Cardiac fibroblast (primary cell): ENCODE data around the gene HOXD12.

Experiments used
- DNase-seq, 2 donors: peaks; one replicate each; pipeline versions ENCODE4 v3.0.0 to v3.0.0-alpha.2; 2010; ENCODE audit warnings: low read depth in 2 of 2
- H3K4me3 ChIP-seq, 2 donors: replicated peaks in 1 of 2; 1 replicate in 1 of 2; 2 replicates in 1 of 2; pipeline ENCODE4 v1.5.1; 2011; ENCODE audit warnings: low read depth in 2 of 2, low read length in 2 of 2, mild to moderate bottlenecking in 2 of 2, moderate library complexity in 1 of 2
- TF ChIP-seq, protein P1 (sequence below): IDR thresholded peaks from one replicate; pipeline ENCODE4 v1.5.1; 2011; ENCODE audit warnings: low read depth, mild to moderate bottlenecking, low read length, inconsistent platforms

The HOXD12 gene

DNA sequence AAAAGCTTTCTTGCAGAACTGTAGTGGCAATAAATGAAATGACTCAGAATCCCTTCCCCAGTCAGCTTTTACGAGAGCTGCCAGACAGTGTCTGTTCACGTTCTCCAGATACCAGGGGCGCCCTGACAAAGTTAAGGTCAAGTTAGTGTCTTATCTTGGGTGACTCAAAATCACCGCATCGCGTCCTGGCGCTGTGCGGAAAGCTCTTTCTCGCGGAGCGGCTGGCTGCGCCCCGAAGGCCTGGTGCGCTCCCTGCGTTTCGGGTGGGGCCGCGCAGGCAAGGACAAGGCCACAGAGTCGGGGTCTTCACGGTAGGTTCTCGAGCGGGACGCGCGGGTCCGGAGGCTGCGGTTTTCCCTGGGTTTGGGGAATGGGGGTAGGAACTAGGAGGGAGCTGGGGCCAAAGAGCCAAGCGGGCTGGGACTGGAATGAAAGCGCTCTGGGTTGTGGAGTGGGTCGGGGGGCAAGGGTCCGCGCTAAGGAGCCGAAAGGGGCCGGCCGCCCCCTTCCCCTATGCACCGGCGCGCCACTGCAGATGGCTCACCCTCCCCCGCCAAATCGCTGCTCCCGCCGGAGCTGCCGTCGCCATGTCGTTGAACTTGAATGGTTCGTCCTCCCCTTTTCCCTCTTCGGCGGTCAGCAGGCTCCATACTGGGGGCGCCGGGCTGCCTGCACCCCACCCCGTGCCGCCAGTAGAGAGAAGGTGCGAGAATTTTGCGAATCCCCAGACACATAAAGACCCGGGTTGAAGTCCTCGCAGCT lies 4.9 kb downstream of the HOXD12 start:
- no peak for DNase-seq
- H3K4me3 ChIP-seq = no peak overlapping the region
- TF ChIP-seq, protein P1, sequence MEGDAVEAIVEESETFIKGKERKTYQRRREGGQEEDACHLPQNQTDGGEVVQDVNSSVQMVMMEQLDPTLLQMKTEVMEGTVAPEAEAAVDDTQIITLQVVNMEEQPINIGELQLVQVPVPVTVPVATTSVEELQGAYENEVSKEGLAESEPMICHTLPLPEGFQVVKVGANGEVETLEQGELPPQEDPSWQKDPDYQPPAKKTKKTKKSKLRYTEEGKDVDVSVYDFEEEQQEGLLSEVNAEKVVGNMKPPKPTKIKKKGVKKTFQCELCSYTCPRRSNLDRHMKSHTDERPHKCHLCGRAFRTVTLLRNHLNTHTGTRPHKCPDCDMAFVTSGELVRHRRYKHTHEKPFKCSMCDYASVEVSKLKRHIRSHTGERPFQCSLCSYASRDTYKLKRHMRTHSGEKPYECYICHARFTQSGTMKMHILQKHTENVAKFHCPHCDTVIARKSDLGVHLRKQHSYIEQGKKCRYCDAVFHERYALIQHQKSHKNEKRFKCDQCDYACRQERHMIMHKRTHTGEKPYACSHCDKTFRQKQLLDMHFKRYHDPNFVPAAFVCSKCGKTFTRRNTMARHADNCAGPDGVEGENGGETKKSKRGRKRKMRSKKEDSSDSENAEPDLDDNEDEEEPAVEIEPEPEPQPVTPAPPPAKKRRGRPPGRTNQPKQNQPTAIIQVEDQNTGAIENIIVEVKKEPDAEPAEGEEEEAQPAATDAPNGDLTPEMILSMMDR = no peak

DNA sequence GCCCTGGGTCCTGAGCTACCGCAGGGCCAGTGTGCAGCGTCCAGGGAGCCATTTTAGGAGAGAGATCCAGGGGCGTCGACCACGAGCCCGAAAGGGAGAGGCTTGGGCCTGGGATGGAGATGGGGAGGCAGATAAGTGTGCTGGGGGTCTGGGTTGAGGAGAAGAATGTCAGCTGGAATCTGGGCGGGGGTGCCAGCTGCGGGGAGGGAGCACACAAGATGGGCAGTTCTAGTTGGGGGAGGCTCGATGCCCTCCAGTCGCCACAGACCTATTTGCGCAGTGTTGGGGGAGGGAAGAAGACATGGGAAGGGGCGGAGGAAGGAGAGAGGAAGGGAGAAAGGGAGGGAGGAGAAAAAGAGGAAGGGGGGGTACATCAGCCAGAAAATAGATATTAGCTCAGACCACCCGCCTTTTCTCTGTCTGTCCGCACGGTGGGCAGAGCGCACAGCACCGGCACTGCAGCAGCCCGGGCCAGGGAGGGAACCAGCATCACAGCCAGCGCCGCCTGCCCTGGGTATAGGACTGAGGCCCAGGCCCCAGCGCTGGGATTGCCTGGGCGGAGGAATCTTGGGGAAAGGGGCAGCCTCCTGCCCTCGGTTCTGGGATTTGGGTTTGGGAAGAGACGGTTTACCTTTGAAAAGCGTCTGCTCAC lies 5.6 kb downstream of the HOXD12 start:
- H3K4me3 ChIP-seq = no peak overlapping the region
- no peak for DNase-seq
- TF ChIP-seq, protein P1 = no peak

DNA sequence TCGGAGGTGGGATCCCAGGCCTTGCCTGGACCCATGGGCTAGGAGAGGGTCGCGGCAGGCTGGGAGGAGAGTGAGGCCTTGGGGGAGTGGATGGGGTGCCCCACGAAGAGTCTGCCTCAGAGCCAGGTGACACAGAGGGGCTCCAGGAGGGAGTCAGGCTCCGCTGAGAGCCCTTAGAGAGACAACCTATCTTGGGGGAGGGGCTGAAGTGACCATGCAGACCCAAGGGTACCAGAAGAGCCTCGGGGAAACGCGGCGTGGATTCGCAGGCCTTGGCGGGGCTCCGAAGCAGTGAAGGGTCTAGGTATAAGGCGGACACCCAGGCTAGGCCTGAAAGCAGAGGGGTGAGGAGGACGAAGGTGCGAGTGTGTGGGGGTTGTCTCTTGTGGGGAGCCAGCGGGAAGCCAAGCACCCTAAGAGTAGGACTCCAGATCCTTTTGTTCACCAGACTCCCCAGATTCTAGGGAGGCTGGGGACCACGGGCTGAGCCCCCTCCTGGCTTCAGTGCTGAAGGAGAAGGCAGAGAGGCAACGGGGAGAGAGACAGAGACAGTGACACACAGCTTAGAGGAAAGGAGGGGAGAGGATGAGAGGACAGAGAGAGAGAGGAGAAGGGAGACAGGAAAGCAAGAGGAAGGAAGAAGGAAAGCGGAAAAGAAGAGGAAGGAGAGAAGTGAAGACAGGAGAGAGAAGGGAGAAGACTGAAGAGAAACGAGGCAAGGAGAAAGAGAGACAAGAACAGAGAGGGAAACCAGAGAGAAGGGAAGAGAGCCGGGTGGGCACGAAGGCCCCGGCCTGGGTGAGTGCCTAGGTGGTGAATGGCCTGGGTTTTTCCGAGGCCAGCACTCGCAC lies 6.4 kb downstream of the HOXD12 start:
- no peak for DNase-seq
- no peak overlapping the region for H3K4me3 ChIP-seq
- TF ChIP-seq, protein P1 = no peak

- no peak within 1 kb of the TSS for H3K4me3 ChIP-seq
- peak in 1 of 2 donors; percentile 24 for DNase-seq
- TF ChIP-seq, protein P1 = no peak
Measured at GRCh38 chr2:176106581-176107539, 7.3 kb downstream of the HOXD12 start, which contains the start of gene HOXD11. Gene HOXD11, plus strand, starts transcription at chr2:176107280. Its CDS starts 76 bp downstream, at chr2:176107356.

GRCh38 chr2:176107731-176108181 lies 8.2 kb downstream of the HOXD12 start:
- no peak overlapping the region for H3K4me3 ChIP-seq
- no peak for DNase-seq
- TF ChIP-seq, protein P1 = no peak
